Endothelial cell of umbilical vein (primary cell): Measurements from ENCODE around the gene FES. TPM values are rescaled to one million over a fixed set of nuclear protein-coding genes. Genes with fewer than 3 reads are reported as not detected.

Experiments
- BruUV-seq: library from RNA; stranded (reverse); fragments of 400-500 nt; replicated peaks from 2 replicates; lab custom pipeline; 2021; lab: Mats Ljungman, UMichigan
- CTCF ChIA-PET: fragments of 300-600, 350-600 bp; sonication (Branson Sonifier 250); formaldehyde crosslinking; loops from one replicate; lab custom pipeline; 2021; ENCODE audit warnings: antibody characterized with exemption, inconsistent platforms; lab: Charles Lee
- POLR2A ChIA-PET: fragments of 300-600, 350-600 bp; sonication (Branson Sonifier 250); formaldehyde crosslinking; loops from one replicate; lab custom pipeline; 2021; ENCODE audit warnings: antibody characterized with exemption, inconsistent platforms; lab: Charles Lee
- DNase-seq: peaks from one replicate; pipeline ENCODE4 v3.0.0-alpha.2; 2011; ENCODE audit warnings: low read depth, low spot score
- FAIRE-seq: peaks from 2 replicates; lab custom pipeline; 2011; peaks lifted over from hg19 to GRCh38; lab: Jason Lieb, UNC
- H2AFZ ChIP-seq: 2 replicates; pipeline ENCODE4 v1.6.0; 2012; ENCODE audit warnings: low read depth, low read length, control low read depth, inconsistent platforms
- H3K27ac ChIP-seq: 2 replicates; pipeline ENCODE4 v1.5.1; 2011; ENCODE audit warnings: low read depth, mild to moderate bottlenecking, control low read depth, low read length, moderate library complexity; ENCODE audit not compliant: insufficient read depth
- H3K27me3 ChIP-seq, 2 experiments: 2 replicates each; pipeline versions ENCODE4 v1.6.0 to v1.6.1; 2011; ENCODE audit warnings: low read length in 2 of 2, mixed read lengths in 1 of 2; ENCODE audit not compliant: control insufficient read depth in 2 of 2, insufficient read depth in 2 of 2
- H3K36me3 ChIP-seq, 2 experiments: 2 replicates in 1 of 2; 3 replicates in 1 of 2; pipeline ENCODE4 v1.5.1; 2011; ENCODE audit warnings: low read length in 2 of 2, mild to moderate bottlenecking in 1 of 2, moderate library complexity in 1 of 2; ENCODE audit not compliant: control insufficient read depth in 2 of 2, insufficient read depth in 2 of 2; ENCODE audit errors: extremely low read depth in 1 of 2
- H3K4me1 ChIP-seq: 3 replicates; pipeline ENCODE4 v1.5.1; 2011; ENCODE audit warnings: mild to moderate bottlenecking, low read length; ENCODE audit not compliant: control insufficient read depth, insufficient read depth; ENCODE audit errors: extremely low read depth
- H3K4me2 ChIP-seq: 2 replicates; pipeline ENCODE4 v1.6.1; 2011; ENCODE audit warnings: low read length, control low read depth, mixed read lengths; ENCODE audit not compliant: insufficient read depth
- H3K4me3 ChIP-seq, 3 experiments: fragments of 200-600 bp in 1 of 3; sonication (generic), shearing (Covaris generic) in 1 of 3; replicated peaks in 1 of 3; 2 replicates each; pipeline ENCODE4 v1.5.1; 2011 to 2016; ENCODE audit warnings: control low read depth in 3 of 3, low read length in 3 of 3, mild to moderate bottlenecking in 2 of 3, inconsistent platforms in 1 of 3, low read depth in 1 of 3, moderate library complexity in 1 of 3; ENCODE audit not compliant: insufficient read depth in 1 of 3
- H3K79me2 ChIP-seq: 2 replicates; pipeline ENCODE4 v1.6.0; 2012; ENCODE audit warnings: low read length, inconsistent platforms; ENCODE audit not compliant: control insufficient read depth, insufficient read depth
- H3K9ac ChIP-seq: replicated peaks from 2 replicates; pipeline ENCODE3; 2011; ENCODE audit warnings: low read length, control low read depth; ENCODE audit not compliant: insufficient read depth; ENCODE audit errors: extremely low read depth
- H3K9me1 ChIP-seq: replicated peaks from 3 replicates; pipeline ENCODE4 v1.6.0; 2011; ENCODE audit warnings: mild to moderate bottlenecking, low read length; ENCODE audit not compliant: control insufficient read depth, insufficient read depth; ENCODE audit errors: extremely low read depth
- H3K9me3 ChIP-seq: replicated peaks from 2 replicates; pipeline ENCODE4 v1.5.1; 2012; ENCODE audit warnings: low read length, inconsistent platforms; ENCODE audit not compliant: control insufficient read depth, insufficient read depth
- H4K20me1 ChIP-seq: replicated peaks from 2 replicates; pipeline ENCODE3; 2011; ENCODE audit warnings: mild to moderate bottlenecking, low read length; ENCODE audit not compliant: control insufficient read depth, insufficient read depth; ENCODE audit errors: extremely low read depth
- EZH2 ChIP-seq: IDR thresholded peaks from 2 replicates; pipeline ENCODE4 v1.6.1; 2012; ENCODE audit warnings: borderline replicate concordance, low read depth, mild to moderate bottlenecking, moderate library complexity, low read length, inconsistent platforms; ENCODE audit not compliant: severe bottlenecking
- FOS ChIP-seq: IDR thresholded peaks from 2 replicates; pipeline ENCODE4 v1.6.1; 2011; ENCODE audit warnings: mild to moderate bottlenecking, low read length, moderate library complexity, borderline replicate concordance; ENCODE audit not compliant: insufficient read depth
- GATA2 ChIP-seq: IDR thresholded peaks from 2 replicates; pipeline ENCODE4 v1.7.0; 2011; ENCODE audit warnings: low read depth, mild to moderate bottlenecking, moderate library complexity, mixed read lengths, low read length; ENCODE audit not compliant: insufficient read length, insufficient read depth
- JUN ChIP-seq: IDR thresholded peaks from 2 replicates; pipeline ENCODE4 v1.6.1; 2011; ENCODE audit warnings: borderline replicate concordance, low read depth; ENCODE audit not compliant: insufficient read length, insufficient read depth
- MYC ChIP-seq: IDR thresholded peaks from one replicate; pipeline ENCODE4 v1.6.1; 2011; ENCODE audit warnings: mild to moderate bottlenecking, low read depth, low read length
- POLR2A ChIP-seq: IDR thresholded peaks from 2 replicates; pipeline ENCODE4 v1.6.1; 2012; ENCODE audit warnings: low read depth, mild to moderate bottlenecking, control low read depth, low read length
- POLR2AphosphoS5 ChIP-seq: IDR thresholded peaks from 2 replicates; pipeline ENCODE4 v1.6.1; 2012; ENCODE audit warnings: low read depth, mild to moderate bottlenecking, control low read depth, low read length, moderate library complexity; ENCODE audit not compliant: insufficient read depth
- dilution Hi-C: fragments of 300-500 bp; cut with MboI; formaldehyde crosslinking; loops from one replicate; pipeline ENCODE4 v1.15.0; 2019; ENCODE audit warnings: low sequenced_read_pairs; ENCODE audit not compliant: extremely low pct_ligation_motif_present
- intact Hi-C: fragments of 100-400 bp; cut with micrococcal nuclease; formaldehyde crosslinking; loops from one replicate; pipeline ENCODE4 v1.10.0; 2022
- polyA plus RNA-seq, 4 experiments: library from polyadenylated mRNA; depleted of rRNA in 3 of 4; stranded (reverse) in 3 of 4; unstranded in 1 of 4; fragments of >200 nt; gene quantifications; 2 replicates each; pipeline versions ENCODE4 v1.2.1 to v1.2.3, GENCODE V29; 2011 to 2012; ENCODE audit warnings: missing spikeins in 1 of 4
- total RNA-seq: library from RNA; stranded (reverse); gene quantifications from 2 replicates; pipeline ENCODE4 v1.2.3, GENCODE V29; 2021
- TF ChIP-seq, protein P1 (sequence below): IDR thresholded peaks from 2 replicates; pipeline ENCODE4 v1.6.1; 2011; ENCODE audit not compliant: insufficient read depth, insufficient read length
- TF ChIP-seq, protein P2 (sequence below), 2 donors: IDR thresholded peaks; 1 replicate in 1 of 2; 2 replicates in 1 of 2; pipeline ENCODE4 v1.5.1; 2011; ENCODE audit warnings: low read length in 2 of 2, mild to moderate bottlenecking in 2 of 2, moderate library complexity in 2 of 2, control low read depth in 1 of 2, inconsistent platforms in 1 of 2, low read depth in 1 of 2; ENCODE audit not compliant: insufficient read depth in 1 of 2; ENCODE audit errors: extremely low read depth in 1 of 2

The FES gene
- total and polyA plus RNA-seq, 2 donors (not counting 3 experiments of a cell fraction or from before 2014, with no cell fraction given): 41.5 to 58.1 TPM

DNA sequence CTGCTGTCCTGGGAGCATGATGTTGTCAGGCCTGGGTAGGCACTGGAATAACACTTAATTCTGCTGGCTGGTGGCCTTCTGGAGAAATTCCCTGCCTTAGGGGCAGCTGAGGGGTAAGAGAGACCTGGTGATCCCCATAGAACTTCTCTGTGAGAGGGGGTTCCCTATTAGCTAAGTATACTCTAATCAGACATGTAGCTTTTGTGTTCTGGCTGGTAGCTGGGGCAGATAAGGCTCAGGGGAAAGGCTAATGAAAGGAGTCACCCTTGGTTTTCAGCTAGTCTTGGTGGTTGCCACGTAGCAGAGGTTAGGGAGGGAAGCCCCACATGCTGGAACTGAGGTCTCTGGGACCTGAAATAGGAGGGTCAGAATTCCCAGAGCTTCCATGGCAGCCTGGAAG lies 49.0 kb downstream of the FES start:
- no peak overlapping the region for H3K4me2 ChIP-seq
- H3K9me1 ChIP-seq: no peaks in the 10 kb centered on the region
- DNase-seq (no peak), FAIRE-seq (no peak)
- intact Hi-C loops: loop anchor here (5.0 kb wide), 1 partner anchor 431 kb away; no protein-coding TSS in a partner anchor
- H3K36me3 ChIP-seq: peaks cover 2% of the 10 kb centered on the region in 2 experiments
- H3K79me2 ChIP-seq: peaks cover 17% of the 10 kb centered on the region
- H3K4me3 ChIP-seq: no peak overlapping the region
- TF ChIP-seq, protein P1, sequence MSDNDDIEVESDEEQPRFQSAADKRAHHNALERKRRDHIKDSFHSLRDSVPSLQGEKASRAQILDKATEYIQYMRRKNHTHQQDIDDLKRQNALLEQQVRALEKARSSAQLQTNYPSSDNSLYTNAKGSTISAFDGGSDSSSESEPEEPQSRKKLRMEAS: no peak
- no peak for TF ChIP-seq JUN
- no peak for TF ChIP-seq GATA2
- TF ChIP-seq FOS: no peak
- TF ChIP-seq, protein P2, sequence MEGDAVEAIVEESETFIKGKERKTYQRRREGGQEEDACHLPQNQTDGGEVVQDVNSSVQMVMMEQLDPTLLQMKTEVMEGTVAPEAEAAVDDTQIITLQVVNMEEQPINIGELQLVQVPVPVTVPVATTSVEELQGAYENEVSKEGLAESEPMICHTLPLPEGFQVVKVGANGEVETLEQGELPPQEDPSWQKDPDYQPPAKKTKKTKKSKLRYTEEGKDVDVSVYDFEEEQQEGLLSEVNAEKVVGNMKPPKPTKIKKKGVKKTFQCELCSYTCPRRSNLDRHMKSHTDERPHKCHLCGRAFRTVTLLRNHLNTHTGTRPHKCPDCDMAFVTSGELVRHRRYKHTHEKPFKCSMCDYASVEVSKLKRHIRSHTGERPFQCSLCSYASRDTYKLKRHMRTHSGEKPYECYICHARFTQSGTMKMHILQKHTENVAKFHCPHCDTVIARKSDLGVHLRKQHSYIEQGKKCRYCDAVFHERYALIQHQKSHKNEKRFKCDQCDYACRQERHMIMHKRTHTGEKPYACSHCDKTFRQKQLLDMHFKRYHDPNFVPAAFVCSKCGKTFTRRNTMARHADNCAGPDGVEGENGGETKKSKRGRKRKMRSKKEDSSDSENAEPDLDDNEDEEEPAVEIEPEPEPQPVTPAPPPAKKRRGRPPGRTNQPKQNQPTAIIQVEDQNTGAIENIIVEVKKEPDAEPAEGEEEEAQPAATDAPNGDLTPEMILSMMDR (IDR thresholded peaks at IDR 0.05; ENCODE audit: extremely low read depth in 1 of 2, insufficient read depth in 1 of 2, low read depth in 1 of 2, low read length in 2 of 2): no peak
- TF ChIP-seq EZH2: no peak
- no peak for TF ChIP-seq POLR2AphosphoS5
- TF ChIP-seq POLR2A: no peak
- TF ChIP-seq MYC: no peak
- no peaks in the 10 kb centered on the region for H4K20me1 ChIP-seq
- ChIA-PET POLR2A (no interaction called here), CTCF (interaction anchor here (0.6 to 8.1 kb wide), 15 partner anchors 7 to 338 kb away, joined by 3 to 66 read pairs (median 8); partner anchors contain the start of genes FES, MAN2A2 and RCCD1)
- no peaks in the 10 kb centered on the region for H3K27me3 ChIP-seq
- H2AFZ ChIP-seq: no peak overlapping the region
- dilution Hi-C loops: no loop called here
- no TSS peak for BruUV-seq
- no peaks in the 10 kb centered on the region for H3K9me3 ChIP-seq
- no peak overlapping the region for H3K27ac ChIP-seq
- H3K9ac ChIP-seq: no peak overlapping the region
- peaks cover 36% of the 10 kb centered on the region for H3K4me1 ChIP-seq
